Jurkat, Clone E6-1 (cell line): ENCODE data around the gene DUS4L.

ENCODE experiments used
- DNase-seq: peaks from one replicate; pipeline ENCODE4 v3.0.0-alpha.2; 2011; ENCODE audit warnings: low read depth, low spot score
- H3K4me3 ChIP-seq: 2 replicates; pipeline ENCODE4 v1.5.1; 2011; ENCODE audit warnings: mild to moderate bottlenecking, low read length, control low read depth, moderate library complexity

Gene DUS4L

DNA sequence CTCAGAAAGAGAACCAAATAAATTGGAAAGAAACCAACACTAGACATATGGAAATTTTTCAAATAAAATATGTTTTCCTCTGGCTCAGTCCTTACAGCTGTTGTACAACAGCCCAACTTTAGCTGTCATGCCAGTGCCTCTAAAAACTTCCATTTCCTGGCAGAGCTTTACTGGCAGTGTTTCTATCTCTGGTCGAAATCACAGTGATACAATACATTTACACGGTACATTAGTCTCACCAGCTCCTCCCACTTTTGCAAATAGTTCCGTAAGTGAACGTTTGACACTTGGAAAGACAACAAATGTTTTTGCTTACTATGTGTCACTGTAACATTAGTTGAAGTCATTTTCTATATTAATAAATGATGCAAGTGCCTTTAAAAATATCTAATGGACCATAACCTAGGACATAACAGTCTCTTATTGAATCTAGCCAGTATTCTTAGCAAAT is 46.1 kb downstream of the DUS4L start:
- DNase-seq = no peak
- no peak overlapping the region for H3K4me3 ChIP-seq

GRCh38 chr7:107610323-107610722 is 46.6 kb downstream of the DUS4L start:
- no peak overlapping the region for H3K4me3 ChIP-seq
- DNase-seq = no peak

DNA sequence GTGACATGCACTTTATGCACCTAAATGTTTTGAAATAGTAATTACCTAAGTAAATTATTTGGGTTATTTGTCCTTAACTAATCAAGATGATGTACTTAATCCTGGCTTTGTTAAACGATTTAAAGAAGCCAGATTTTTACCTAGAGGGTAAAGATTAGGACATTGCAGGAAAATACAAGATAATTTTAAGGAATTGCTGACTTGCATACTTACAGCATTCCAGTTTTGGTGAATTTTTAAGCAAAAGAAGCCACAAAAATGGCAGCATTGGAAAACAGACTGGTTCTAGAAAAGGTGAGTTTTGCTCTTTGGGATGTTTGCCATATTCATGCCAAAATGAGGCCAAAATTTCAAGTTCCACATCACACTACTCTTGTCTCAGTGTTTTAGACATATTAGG is 49.7 kb downstream of the DUS4L start:
- no peak for DNase-seq
- H3K4me3 ChIP-seq = no peak overlapping the region

DNA sequence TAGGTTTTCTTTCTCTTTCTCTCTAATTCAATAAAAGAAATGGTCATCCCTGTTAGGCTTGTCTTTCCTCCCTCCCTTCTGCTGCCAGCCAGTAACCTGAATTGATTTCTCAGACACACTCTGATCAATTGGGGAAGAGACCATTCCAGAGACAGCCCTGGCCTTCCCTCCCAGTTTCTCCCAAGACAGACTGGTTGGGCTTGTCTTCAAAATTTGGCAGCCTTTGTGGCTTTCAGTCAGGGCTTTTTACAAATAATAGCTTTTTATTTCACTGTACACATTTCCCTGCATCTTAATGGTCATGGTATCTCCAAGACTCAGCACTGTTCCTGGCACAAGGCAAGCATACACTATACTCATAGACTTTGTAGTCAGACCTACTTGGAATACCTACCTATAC is 50.2 kb downstream of the DUS4L start:
- H3K4me3 ChIP-seq = no peak overlapping the region
- no peak for DNase-seq

- no peak overlapping the region for H3K4me3 ChIP-seq
- no peak for DNase-seq
These were observed 50.7 kb downstream of the DUS4L start for GRCh38 chr7:107614425-107614824.

GRCh38 chr7:107615910-107616680 is 52.3 kb downstream of the DUS4L start:
- no peak for DNase-seq
- H3K4me3 ChIP-seq = no peak overlapping the region

- DNase-seq = no peak
- no peak overlapping the region for H3K4me3 ChIP-seq
These were observed 58.7 kb downstream of the DUS4L start for GRCh38 chr7:107622429-107622828.

- no peak for DNase-seq
- no peak overlapping the region for H3K4me3 ChIP-seq
These were observed 59.1 kb downstream of the DUS4L start for GRCh38 chr7:107622894-107623293.

GRCh38 chr7:107627002-107627401 is 63.2 kb downstream of the DUS4L start:
- no peak for DNase-seq
- H3K4me3 ChIP-seq = no peak overlapping the region
